RCC 7860 (cell line): ENCODE measurements around the gene YTHDF1.

Source experiments
- DNase-seq: peaks from one replicate; pipeline ENCODE4 v3.0.0-alpha.2; 2015; ENCODE audit warnings: low spot score
- FAIRE-seq: peaks from 2 replicates; lab custom pipeline; 2012; peaks lifted over from hg19 to GRCh38; lab: Jason Lieb, UNC

YTHDF1 gene

DNA sequence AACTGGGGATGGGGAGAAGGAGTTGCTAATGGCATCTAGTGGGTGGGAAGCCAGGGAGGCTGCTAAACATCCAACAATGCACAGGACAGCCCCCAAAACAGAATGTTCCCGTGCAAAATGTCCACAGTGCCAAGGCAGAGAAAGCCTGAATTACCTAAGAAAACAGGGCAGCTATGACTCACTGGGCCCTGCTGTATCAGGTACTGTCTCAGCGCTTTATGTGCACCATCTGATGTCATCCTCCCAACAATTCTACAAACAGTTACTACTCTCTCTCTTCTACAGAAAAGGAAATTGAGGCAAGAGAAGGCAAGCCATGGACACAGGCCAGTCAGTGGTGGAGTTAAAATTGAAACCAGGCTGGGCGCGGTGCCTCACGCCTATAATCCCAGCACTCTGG lies 3.1 kb downstream of the YTHDF1 start:
- DNase-seq, result no peak
- FAIRE-seq, result no peak

DNA sequence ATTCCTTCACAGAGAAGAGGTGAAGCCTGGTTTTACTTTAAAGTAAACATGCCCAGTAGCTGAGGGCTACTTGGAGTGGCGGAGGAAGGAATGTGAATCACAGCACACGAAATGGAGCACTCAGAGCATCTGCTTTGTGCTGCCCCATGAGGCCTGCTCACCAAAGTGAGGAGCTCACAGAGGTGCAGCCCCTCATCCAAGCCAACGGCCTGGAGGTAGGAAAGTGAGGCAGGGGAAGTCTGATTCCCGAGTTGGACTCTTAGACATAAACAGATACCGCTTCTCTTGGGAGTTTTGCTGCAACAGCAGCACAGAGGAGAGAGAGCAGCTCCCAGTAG lies 3.6 kb downstream of the YTHDF1 start:
- no peak for FAIRE-seq

DNA sequence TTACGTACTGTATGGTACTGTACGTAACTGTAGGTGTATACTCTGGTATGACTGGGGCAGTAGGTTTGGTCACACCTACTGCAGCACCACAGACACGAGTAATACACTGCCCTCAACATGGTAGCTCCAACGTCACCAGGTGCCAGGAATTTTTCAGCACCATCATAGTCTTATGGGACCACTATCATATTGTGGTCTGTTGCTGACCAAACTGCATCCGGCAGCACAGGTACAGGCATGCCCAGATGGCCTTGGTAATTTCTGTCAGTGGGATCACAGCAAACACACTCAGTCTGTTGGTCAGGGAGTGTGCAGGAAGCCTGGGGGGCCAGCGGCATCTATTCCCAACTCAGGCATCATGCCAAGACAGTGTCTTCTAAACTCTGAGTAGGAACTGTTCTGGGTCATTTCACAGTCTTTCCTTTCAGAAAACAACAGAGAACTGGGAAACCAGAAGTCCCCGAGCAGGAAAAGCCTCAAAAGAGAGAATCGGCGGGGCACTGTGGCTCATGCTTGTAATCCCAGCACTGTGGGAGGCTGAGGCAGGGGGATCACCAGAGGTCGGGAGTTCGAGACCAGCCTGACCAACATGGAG lies 5.8 kb downstream of the YTHDF1 start:
- no peak for DNase-seq
- no peak for FAIRE-seq

More for the DNA sequence above, 3.6 kb downstream of the YTHDF1 start:
- DNase-seq, result no peak

- FAIRE-seq (no peak), DNase-seq (no peak)
Observed at GRCh38 chr20:63208346-63208909, 7.5 kb downstream of the YTHDF1 start.

GRCh38 chr20:63206878-63207277 lies 9.1 kb downstream of the YTHDF1 start:
- FAIRE-seq (peak; percentile 84), DNase-seq (peak; percentile 76)

DNA sequence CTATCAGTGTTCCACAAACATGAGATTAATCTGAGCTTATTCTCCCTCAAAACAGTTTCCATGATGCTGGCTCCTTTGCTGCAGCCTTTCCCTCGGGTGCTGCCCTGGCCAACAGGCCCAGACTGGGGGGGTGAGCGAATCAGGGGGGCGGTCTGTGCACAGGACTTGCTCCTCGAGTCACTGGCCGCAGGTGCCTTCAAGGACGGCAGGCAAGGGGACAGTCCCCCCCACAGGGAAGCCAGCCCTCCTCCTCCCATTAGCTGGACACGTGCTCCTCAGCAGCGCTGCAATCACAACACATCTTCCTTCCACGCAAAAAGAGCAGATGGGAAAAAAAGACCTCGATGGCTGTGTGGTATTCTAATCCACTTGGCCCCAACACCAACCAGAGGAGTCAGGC lies 10.0 kb downstream of the YTHDF1 start:
- FAIRE-seq (no peak), DNase-seq (no peak)

DNA sequence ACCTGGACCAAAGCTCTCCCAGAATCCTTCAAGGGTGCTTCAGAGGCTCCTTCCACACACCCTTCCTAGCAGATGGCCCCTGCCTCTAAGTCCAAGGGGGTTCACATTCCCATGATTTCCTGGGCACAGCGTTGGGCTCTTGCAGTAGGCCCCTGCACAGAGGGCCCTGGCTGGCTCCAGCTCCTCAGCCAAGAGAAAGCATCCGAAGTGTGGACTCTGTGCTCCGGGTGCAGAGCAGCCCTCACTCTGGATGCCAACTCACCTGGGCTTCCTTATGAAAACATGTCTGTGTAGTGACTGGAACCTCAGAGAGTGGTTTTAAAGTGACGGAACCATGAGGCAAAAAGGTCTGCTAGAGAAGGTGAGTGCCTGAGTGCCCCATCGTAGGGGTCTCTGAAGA lies 11.6 kb downstream of the YTHDF1 start:
- no peak for FAIRE-seq

DNA sequence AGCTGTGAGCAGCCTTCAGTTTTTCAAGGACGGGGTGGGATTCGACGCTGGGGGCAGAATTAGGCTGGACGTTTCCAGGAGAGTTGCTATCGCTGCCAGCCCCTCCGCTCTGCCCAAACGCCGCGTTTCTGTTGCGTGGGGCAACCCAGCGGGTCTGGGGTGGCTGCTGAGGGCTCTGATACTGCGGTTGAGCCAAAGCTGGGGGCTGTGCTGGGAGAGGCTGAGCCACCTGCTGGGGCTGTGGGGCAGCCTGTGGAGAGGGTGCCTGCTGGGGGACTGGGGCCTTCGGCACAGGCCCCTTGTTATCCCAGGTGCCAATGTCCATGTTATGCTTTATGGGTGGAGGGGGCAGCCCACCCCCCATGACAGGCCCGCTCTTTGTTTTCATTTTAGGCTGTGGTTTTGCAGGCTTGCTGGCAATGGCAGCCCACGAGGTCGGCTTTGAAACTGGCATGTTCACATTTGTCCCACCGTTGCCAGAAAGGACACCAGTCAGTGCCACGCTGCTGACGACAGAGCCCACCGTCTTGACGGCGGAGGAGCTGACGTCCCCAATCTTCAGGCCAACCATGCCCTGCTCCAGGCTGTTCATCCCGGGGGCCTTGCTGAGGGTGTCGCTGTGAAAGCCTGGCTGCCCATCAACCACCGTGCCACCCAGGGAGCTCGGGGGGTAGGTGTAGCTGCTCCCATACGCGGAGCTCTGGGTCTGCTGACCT lies 13.0 kb downstream of the YTHDF1 start:
- FAIRE-seq (no peak), DNase-seq (no peak)

More for the DNA sequence above, 11.6 kb downstream of the YTHDF1 start:
- no peak for DNase-seq

DNA sequence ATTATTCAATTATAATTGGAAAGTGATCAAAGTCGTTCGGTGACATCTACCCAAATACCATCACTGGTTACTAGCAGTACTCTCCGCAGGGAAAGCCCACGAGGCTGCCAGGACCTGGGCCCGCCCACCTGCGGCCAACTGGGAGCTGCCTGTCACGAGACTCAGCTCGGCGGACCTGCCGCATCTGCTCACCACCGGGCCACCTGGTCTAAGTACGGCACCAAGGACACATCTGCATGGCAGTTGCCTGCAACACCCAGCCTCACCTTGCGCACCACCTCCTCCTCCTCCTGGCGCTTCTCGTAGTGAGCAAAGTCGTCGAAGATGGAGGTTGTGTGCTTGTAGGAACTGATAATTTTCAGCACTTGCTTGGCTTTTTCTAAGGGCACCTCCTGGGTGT lies 13.9 kb downstream of the YTHDF1 start:
- DNase-seq, result no peak
- no peak for FAIRE-seq

DNA sequence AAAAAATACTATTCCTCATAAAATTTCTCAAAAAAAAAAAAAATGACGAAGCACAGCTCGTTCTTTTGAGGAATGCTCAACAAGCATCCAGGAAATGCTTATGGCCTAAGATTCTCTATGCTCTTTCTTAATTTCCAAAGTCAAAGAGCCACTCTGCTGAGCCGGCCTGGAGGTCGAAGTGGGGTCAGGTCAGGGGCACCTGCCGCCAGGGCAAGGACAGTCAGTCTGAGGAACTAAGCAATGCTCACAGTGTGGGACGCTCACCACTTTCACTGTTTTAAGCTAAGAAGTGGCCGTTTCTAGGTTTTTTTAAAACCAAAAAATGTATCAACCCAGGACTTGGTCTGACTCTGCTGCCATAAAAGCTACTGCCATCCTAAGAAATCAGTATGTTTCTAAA lies 17.3 kb downstream of the YTHDF1 start:
- DNase-seq (no peak), FAIRE-seq (no peak)

DNA sequence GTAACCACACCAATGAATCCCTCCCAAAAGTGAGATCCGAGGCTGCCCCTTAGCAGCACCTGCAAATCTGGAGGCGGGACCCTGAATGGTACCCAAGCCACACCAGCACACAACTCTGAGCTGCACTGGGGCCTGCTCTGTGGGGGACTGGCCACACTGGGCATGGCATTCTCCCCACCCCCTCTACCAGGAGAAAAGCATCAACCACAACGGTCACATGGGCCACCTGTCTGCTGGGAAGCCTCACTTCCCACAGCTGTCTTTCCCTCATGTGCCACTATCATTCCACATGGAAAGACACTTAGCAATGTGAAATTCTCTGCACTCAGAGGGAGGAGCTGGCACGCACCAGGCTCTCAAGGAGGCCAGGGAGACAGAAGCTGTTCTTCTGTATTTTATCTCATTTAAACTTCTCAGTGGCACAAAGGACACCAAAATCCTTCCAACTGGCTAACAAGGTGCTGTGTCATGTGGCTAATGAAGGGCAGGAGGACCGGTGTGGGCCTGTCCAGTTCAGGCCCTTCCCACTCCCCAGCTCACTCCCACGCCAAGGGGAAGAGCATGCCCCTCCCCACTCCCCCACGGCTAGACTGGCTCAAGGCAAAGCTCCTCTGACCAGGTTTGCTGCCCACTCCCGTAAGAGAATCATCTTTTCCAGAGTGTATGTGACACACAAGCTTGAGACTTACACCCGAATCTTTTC lies 19.0 kb downstream of the YTHDF1 start:
- DNase-seq, result no peak
- FAIRE-seq, result no peak

- FAIRE-seq (no peak), DNase-seq (no peak)
Observed at GRCh38 chr20:63194797-63195173, 21.1 kb downstream of the YTHDF1 start.

GRCh38 chr20:63194007-63194796 lies 21.7 kb downstream of the YTHDF1 start:
- DNase-seq (no peak), FAIRE-seq (peak; percentile 76)

DNA sequence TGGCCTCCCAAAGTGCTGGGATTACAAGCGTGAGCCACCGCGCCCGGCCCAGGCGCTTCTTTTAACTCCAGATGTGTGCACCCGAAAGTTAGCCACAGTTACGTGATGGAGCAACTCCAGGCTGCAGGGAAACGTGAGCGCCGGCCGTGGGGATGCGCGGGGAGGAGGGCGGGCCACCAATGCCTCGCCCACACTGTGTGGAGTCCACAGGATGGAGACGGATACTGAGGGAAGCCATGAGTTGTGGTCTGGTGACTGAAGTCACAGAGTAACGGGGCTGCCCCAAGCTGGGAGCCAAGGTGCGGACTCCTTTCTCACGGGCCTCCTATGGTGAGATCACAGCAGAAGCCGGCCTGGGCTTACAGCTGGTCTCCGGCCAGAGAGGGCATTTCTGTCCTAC lies 23.2 kb downstream of the YTHDF1 start:
- FAIRE-seq, result no peak
- DNase-seq, result no peak

DNA sequence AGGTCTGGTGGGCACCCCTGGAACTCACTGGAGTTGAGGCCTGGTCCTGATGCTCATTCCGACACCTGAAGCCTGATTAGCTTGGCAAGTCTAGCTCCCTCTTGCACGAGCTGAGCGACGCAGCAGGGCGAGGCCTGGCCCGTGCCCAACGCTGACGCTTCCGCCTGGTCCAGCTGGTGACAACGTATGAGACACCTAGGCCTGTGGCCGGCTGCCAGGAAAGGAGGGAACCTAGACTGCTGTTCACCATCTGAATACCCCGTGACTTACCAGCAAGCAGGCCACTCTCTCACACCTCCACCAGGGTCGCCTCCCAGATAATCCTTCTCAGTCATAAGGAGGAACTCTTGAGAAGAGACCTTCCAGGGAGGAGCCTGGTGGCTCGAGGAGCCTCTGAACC lies 24.5 kb downstream of the YTHDF1 start:
- DNase-seq, result peak; percentile 80
- peak; percentile 2 for FAIRE-seq

GRCh38 chr20:63190828-63191227 lies 25.1 kb downstream of the YTHDF1 start:
- no peak for FAIRE-seq
- DNase-seq, result no peak

GRCh38 chr20:63189846-63190559 lies 25.9 kb downstream of the YTHDF1 start:
- DNase-seq (no peak), FAIRE-seq (no peak)

DNA sequence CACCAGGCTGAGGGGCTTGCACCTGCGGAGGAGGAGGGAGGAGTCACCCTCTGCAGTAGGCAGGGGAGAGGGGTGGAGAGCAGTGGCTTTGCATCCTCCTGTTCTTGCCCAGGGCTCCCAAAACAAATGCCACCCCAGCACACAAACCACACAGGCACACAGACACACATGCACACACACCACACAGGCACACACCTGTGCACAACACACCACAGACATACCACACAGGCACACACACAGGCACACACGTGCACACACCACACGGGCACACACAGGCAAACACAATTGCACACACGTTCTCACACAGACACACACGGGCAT lies 26.6 kb downstream of the YTHDF1 start:
- no peak for FAIRE-seq
- DNase-seq, result no peak

- FAIRE-seq, result no peak
Observed at GRCh38 chr20:63188641-63189321, 27.1 kb downstream of the YTHDF1 start.

GRCh38 chr20:63188159-63188442 lies 27.8 kb downstream of the YTHDF1 start:
- DNase-seq, result no peak
- FAIRE-seq, result no peak

More at GRCh38 chr20:63188641-63189321, 27.1 kb downstream of the YTHDF1 start:
- DNase-seq, result no peak
